ENCODE measurements around the gene CMBL. TPM values are rescaled to one million over a fixed set of nuclear protein-coding genes. Genes with fewer than 3 reads are reported as not detected.

CMBL gene
- total and polyA plus RNA-seq, 10 donors: 1.3 to 11.2 (median 4.1) TPM

- Histone ChIP-seq H3K27me3 (replicated peaks in 1 of 7) (peaks cover 0 to 30% (median 19%) of the 10 kb centered on the region in 7 donors), H3K4me3 (no peak overlapping the region), H3K27ac (no peak overlapping the region), H3K36me3 (no peaks in the 10 kb centered on the region), H3K4me1 (peaks cover 3 to 20% (median 18%) of the 10 kb centered on the region in 6 donors), H3K9me3 (no peaks in the 10 kb centered on the region)
- WGBS, 5 donors: 78 to 91% (median 85%) methylated on average over 5 of the region's 5 CpGs
- intact Hi-C loops (cut with DNase I; ENCODE audit: low total_unique reads): no loop called here
- DNase-seq: no peak
- TF ChIP-seq CTCF (IDR thresholded peaks at IDR 0.05 in 8 of 11, conservative IDR thresholded peaks at IDR 0.05 in 3 of 11) (no peak), POLR2A (IDR thresholded peaks at IDR 0.05) (no peak), POLR2AphosphoS5 (IDR thresholded peaks at IDR 0.05) (no peak)
These were observed 24.6 kb upstream of the CMBL start for GRCh38 chr5:10332301-10332700.

- H3K36me3 ChIP-seq: no peaks in the 10 kb centered on the region
- 67 to 83% (median 76%) methylated on average over 7 of the region's 7 CpGs for WGBS, 5 donors
- H3K4me3 ChIP-seq: no peak overlapping the region
- TF ChIP-seq POLR2AphosphoS5 (IDR thresholded peaks at IDR 0.05): no peak
- TF ChIP-seq POLR2A (IDR thresholded peaks at IDR 0.05): no peak
- no peak for TF ChIP-seq CTCF (IDR thresholded peaks at IDR 0.05 in 8 of 11, conservative IDR thresholded peaks at IDR 0.05 in 3 of 11)
- H3K27ac ChIP-seq: no peak overlapping the region
- no peak for DNase-seq
- H3K27me3 ChIP-seq (replicated peaks in 1 of 7): peaks cover 0 to 30% (median 19%) of the 10 kb centered on the region in 7 donors
- H3K4me1 ChIP-seq: peaks cover 3 to 20% (median 18%) of the 10 kb centered on the region in 6 donors
- intact Hi-C loops (cut with DNase I; ENCODE audit: low total_unique reads): no loop called here
- H3K9me3 ChIP-seq: no peaks in the 10 kb centered on the region
These were observed 23.7 kb upstream of the CMBL start for GRCh38 chr5:10331341-10331796.

DNA sequence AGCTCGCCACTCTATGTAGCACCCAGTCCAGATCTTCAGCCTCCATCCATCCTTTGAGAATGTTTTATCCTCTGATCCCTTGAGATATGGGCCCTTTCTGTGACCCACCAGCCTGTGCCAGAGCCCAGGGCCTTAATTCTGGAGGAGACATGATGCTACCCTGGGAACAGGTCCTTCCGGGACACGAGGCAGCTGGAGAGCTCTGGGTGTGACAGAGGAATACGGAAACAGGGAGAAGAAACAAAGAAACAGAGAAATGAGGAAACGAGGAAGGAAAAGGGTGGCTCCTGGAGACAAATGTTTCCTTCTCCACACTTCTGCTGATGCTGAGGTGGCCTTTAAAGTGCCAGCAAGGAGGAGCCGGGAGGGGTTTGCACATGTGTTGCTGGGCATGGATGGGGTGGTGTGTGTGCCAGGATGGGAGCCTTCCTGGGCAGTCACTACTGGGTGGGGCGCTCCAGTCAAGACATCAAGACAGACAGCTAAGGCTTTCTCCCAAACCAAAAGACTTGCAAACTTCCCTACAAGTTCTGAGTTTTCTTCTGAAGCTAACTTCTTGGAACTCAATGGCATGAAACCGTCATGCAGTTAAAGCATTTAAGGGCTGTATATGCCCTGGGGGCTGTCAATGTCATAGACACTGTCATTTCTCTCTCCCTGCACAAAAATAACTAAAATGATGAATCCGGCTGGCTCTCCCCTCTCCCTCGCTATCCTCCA is 23.0 kb upstream of the CMBL start:
- WGBS, 5 donors: 72 to 83% (median 75%) methylated on average over 10 of the region's 10 CpGs
- Histone ChIP-seq H3K27me3 (replicated peaks in 1 of 7) (peaks cover 0 to 30% (median 19%) of the 10 kb centered on the region in 7 donors), H3K4me1 (peaks cover 3 to 20% (median 18%) of the 10 kb centered on the region in 6 donors), H3K4me3 (no peak overlapping the region), H3K36me3 (no peaks in the 10 kb centered on the region), H3K9me3 (no peaks in the 10 kb centered on the region), H3K27ac (no peak overlapping the region)
- no peak for DNase-seq
- TF ChIP-seq POLR2AphosphoS5 (IDR thresholded peaks at IDR 0.05) (no peak), POLR2A (IDR thresholded peaks at IDR 0.05) (no peak), CTCF (IDR thresholded peaks at IDR 0.05 in 8 of 11, conservative IDR thresholded peaks at IDR 0.05 in 3 of 11) (no peak)
- intact Hi-C loops (cut with DNase I; ENCODE audit: low total_unique reads): no loop called here

DNA sequence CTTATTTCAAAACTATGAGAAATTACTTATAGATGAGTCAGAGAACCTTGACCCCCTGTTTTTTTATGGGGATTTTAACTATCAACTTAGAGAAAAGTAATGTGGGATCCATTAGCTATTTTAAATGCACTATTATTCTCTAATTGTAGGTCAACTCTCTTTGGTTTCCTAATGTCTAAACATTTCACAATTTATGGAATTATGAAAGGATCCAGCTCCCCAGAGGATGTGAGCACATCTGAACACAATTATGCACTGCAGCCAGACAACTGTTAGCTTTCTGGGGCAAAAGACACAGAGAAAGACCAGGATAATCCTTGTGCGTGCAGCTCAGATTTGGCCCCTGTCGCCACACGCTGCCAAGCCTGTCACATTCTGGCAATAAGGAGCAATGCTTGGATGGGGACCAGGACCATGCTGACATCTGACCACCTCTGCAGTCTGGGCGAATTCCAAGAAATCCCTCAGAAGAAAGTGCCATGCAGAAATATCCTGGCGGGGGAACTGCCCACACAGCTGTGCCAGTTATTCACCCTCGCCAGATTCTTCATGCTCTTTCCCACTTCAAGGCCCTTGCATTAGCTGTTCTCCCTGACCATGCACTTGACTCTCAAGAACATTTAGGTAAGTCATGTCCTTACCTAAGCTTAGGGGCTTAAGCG is 22.2 kb upstream of the CMBL start:
- H3K27ac ChIP-seq: no peak overlapping the region
- no peak for DNase-seq
- H3K4me1 ChIP-seq: peaks cover 3 to 20% (median 18%) of the 10 kb centered on the region in 6 donors
- WGBS, 5 donors: 84 to 88% (median 86%) methylated on average over 7 of the region's 7 CpGs
- TF ChIP-seq POLR2AphosphoS5 (IDR thresholded peaks at IDR 0.05) (no peak), POLR2A (IDR thresholded peaks at IDR 0.05) (no peak), CTCF (IDR thresholded peaks at IDR 0.05 in 8 of 11, conservative IDR thresholded peaks at IDR 0.05 in 3 of 11) (no peak)
- H3K36me3 ChIP-seq: no peaks in the 10 kb centered on the region
- peaks cover 0 to 29% (median 19%) of the 10 kb centered on the region in 7 donors for H3K27me3 ChIP-seq (replicated peaks in 1 of 7)
- no peak overlapping the region for H3K4me3 ChIP-seq
- H3K9me3 ChIP-seq: no peaks in the 10 kb centered on the region
- intact Hi-C loops (cut with DNase I; ENCODE audit: low total_unique reads): no loop called here

Measured in spleen (tissue), 11 donors.